ENCODE data around the gene SEMA5B. TPM values are rescaled to one million over a fixed set of nuclear protein-coding genes. Genes with fewer than 3 reads are reported as not detected.

The SEMA5B gene
- total and polyA plus RNA-seq, 7 donors: 0.08 to 1.1 (median 0.43) TPM

- TF ChIP-seq CTCF (IDR thresholded peaks at IDR 0.05): no peak
- ATAC-seq (no peak), DNase-seq (no peak)
- H3K4me3 ChIP-seq: no peak overlapping the region
- no peaks in the 10 kb centered on the region for H3K4me1 ChIP-seq
- 85 to 92% (median 87%) methylated on average over 4 of the region's 4 CpGs for WGBS, 3 donors
- H3K27me3 ChIP-seq (ENCODE audit: insufficient read depth in 3 of 3, low read length in 2 of 3): no peaks in the 10 kb centered on the region
- H3K36me3 ChIP-seq (ENCODE audit: insufficient read depth in 1 of 2, low read depth in 1 of 2): no peaks in the 10 kb centered on the region
- H3K9me3 ChIP-seq: no peaks in the 10 kb centered on the region
- H3K27ac ChIP-seq: no peak overlapping the region
- intact Hi-C loops (cut with DNase I): no loop called here
Measured at GRCh38 chr3:122931636-122932035, 95.9 kb downstream of the SEMA5B start.

- no peak overlapping the region for H3K27ac ChIP-seq
- ATAC-seq (no peak), DNase-seq (no peak)
- intact Hi-C loops (cut with DNase I): no loop called here
- WGBS, 3 donors: 74 to 80% (median 76%) methylated on average over 14 of the region's 14 CpGs
- H3K4me3 ChIP-seq: no peak overlapping the region
- H3K9me3 ChIP-seq: no peaks in the 10 kb centered on the region
- no peaks in the 10 kb centered on the region for H3K27me3 ChIP-seq (ENCODE audit: insufficient read depth in 3 of 3, low read length in 2 of 3)
- TF ChIP-seq CTCF (IDR thresholded peaks at IDR 0.05): no peak
- no peaks in the 10 kb centered on the region for H3K36me3 ChIP-seq (ENCODE audit: insufficient read depth in 1 of 2, low read depth in 1 of 2)
- H3K4me1 ChIP-seq: no peaks in the 10 kb centered on the region
Measured at GRCh38 chr3:122930063-122930997, 97.2 kb downstream of the SEMA5B start.

DNA sequence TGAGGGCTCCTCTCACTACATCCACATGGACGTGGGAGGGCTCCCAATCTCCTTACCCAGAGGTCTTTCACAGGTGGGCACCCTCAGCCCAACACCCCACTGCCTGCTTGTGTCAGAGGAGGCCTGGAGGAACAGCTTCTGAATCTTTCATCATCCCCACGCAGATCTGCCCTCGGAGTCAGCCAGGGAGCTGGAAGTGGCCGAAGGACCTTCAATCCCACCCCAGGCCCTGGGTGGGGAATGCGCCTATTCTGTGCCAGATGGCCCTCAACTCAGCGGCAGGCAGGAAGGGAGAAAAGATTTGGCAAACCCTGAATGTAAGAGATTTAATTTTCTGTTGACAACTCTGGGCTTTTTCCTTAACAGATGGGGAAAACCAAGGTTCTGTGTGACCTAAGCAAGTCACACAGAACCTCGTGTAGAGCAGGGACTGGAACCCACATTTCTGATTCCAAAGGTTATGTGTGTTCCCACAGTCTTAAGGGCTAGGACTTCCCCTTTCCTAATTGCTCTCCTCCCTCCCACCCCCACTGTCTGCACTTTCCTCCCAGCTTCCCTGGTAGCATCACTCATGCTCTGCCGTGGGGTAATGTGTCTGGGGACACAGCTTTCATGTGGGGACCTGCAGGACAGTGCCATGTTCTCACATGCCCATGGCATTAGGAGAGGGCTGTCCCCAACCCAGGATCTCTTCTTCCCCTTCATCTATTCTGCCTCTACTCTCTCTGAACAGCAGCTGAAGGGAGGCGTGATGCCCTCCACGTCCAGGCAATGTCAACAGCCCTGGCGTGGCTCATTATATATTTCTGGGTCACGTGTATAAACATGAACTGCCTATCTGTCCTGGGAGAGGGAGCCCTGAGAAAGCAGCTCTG, 98.1 kb downstream of the SEMA5B start:
- Histone ChIP-seq H3K4me1 (no peaks in the 10 kb centered on the region), H3K27me3 (ENCODE audit: insufficient read depth in 3 of 3, low read length in 2 of 3) (peaks cover 0 to 4% (median 0%) of the 10 kb centered on the region in 3 donors), H3K36me3 (ENCODE audit: insufficient read depth in 1 of 2, low read depth in 1 of 2) (no peaks in the 10 kb centered on the region), H3K27ac (no peak overlapping the region), H3K4me3 (no peak overlapping the region), H3K9me3 (no peaks in the 10 kb centered on the region)
- no peak for ATAC-seq
- DNase-seq: no peak
- intact Hi-C loops (cut with DNase I): no loop called here
- WGBS, 3 donors: 59 to 61% (median 59%) methylated on average over 12 of the region's 12 CpGs
- TF ChIP-seq CTCF (IDR thresholded peaks at IDR 0.05): no peak

- 87 to 88% (median 88%) methylated on average over 24 of the region's 24 CpGs for WGBS, 3 donors
- H3K4me1 ChIP-seq: no peaks in the 10 kb centered on the region
- no peak for TF ChIP-seq CTCF (IDR thresholded peaks at IDR 0.05)
- no peak overlapping the region for H3K27ac ChIP-seq
- intact Hi-C loops (cut with DNase I): no loop called here
- no peak overlapping the region for H3K4me3 ChIP-seq
- H3K27me3 ChIP-seq (ENCODE audit: insufficient read depth in 3 of 3, low read length in 2 of 3): peaks cover 0 to 4% (median 0%) of the 10 kb centered on the region in 3 donors
- no peaks in the 10 kb centered on the region for H3K9me3 ChIP-seq
- no peaks in the 10 kb centered on the region for H3K36me3 ChIP-seq (ENCODE audit: insufficient read depth in 1 of 2, low read depth in 1 of 2)
- no peak for ATAC-seq
- no peak for DNase-seq
Measured at GRCh38 chr3:122928396-122929187, 99.0 kb downstream of the SEMA5B start.

Measured in psoas muscle (tissue), 8 donors.